SJCRH30 (cell line): ENCODE measurements around the gene ATP5ME. TPM values are rescaled to one million over a fixed set of nuclear protein-coding genes. Genes with fewer than 3 reads are reported as not detected.

Experiments used
- DNase-seq, 2 experiments: peaks; one replicate each; pipeline ENCODE4 v3.0.0-alpha.2; 2015 to 2020
- H3K27ac ChIP-seq: fragments of 250-450 bp; sonication (Bioruptor Pico); 2 replicates; pipeline ENCODE4 v1.5.1; 2020; ENCODE audit warnings: mild to moderate bottlenecking, moderate library complexity
- H3K27me3 ChIP-seq: fragments of 250-450 bp; sonication (Bioruptor Pico); 2 replicates; pipeline ENCODE4 v1.5.1; 2020; ENCODE audit warnings: mild to moderate bottlenecking, moderate library complexity
- H3K36me3 ChIP-seq: fragments of 250-450 bp; sonication (Bioruptor Pico); 2 replicates; pipeline ENCODE4 v1.5.1; 2020; ENCODE audit warnings: mild to moderate bottlenecking, moderate library complexity
- H3K4me1 ChIP-seq: fragments of 250-450 bp; sonication (Bioruptor Pico); 2 replicates; pipeline ENCODE4 v1.5.1; 2020; ENCODE audit warnings: mild to moderate bottlenecking, moderate library complexity
- H3K4me3 ChIP-seq: fragments of 250-450 bp; sonication (Bioruptor Pico); 2 replicates; pipeline ENCODE4 v1.5.1; 2020; ENCODE audit warnings: mild to moderate bottlenecking, moderate library complexity
- H3K9me3 ChIP-seq: fragments of 250-450 bp; sonication (Bioruptor Pico); replicated peaks from 2 replicates; pipeline ENCODE4 v1.5.1; 2020; ENCODE audit warnings: mild to moderate bottlenecking, moderate library complexity
- total RNA-seq: library from RNA; depleted of rRNA; stranded (reverse); fragments of >200 nt; shearing (Covaris generic); gene quantifications from 2 replicates; pipeline ENCODE4 v1.2.3, GENCODE V29; 2014

ATP5ME gene
- total RNA-seq, 1 experiment from 2014 or later, result 338 TPM

GRCh38 chr4:661231-661630, 12.8 kb downstream of the ATP5ME start:
- no peaks in the 10 kb centered on the region for H3K36me3 ChIP-seq
- no peaks in the 10 kb centered on the region for H3K27me3 ChIP-seq
- no peaks in the 10 kb centered on the region for H3K4me1 ChIP-seq
- H3K27ac ChIP-seq, result no peak overlapping the region
- H3K4me3 ChIP-seq, result no peak overlapping the region
- no peak for DNase-seq
- no peaks in the 10 kb centered on the region for H3K9me3 ChIP-seq

DNA sequence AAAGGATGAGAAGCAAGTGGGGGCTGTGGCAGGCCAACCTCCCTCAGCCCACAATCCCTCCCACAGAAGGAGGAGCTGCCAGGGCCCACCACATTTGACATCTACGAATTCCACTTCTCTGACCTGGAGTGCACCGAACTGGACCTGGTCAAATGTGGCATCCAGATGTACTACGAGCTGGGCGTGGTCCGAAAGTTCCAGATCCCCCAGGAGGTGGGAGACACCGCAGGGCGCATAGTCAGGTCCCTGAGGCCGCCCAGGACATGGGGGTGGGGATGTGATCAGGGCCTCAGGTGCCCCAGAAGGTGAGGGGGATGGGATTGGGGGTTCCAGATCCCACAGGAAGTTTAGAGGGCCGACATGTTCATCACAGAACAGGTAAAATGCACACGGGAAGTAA, 13.7 kb downstream of the ATP5ME start:
- DNase-seq, result no peak
- no peak overlapping the region for H3K27ac ChIP-seq
- H3K27me3 ChIP-seq, result no peaks in the 10 kb centered on the region
- no peaks in the 10 kb centered on the region for H3K4me1 ChIP-seq
- no peak overlapping the region for H3K4me3 ChIP-seq
- H3K36me3 ChIP-seq, result no peaks in the 10 kb centered on the region
- no peaks in the 10 kb centered on the region for H3K9me3 ChIP-seq

DNA sequence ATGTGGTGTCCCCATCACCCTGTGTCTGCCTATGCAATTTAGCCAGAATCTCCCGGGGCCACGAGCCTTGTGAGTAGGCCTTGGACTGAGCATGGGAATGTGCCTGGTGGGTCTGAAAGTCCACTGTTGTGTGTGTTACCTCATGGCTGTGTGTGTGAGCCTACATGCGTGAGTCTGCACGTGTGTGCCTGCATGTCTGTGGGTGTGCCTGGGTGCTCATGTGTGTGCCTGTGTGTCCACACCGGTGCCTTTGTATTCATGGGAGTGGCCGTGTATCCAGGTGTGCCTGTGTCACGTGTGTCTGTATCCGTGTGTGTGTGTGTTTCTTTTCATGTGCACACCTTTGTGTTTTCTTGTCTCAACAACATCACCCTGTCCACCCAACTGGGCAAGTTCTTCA, 14.2 kb downstream of the ATP5ME start:
- DNase-seq, result no peak
- no peaks in the 10 kb centered on the region for H3K4me1 ChIP-seq
- H3K9me3 ChIP-seq, result no peaks in the 10 kb centered on the region
- H3K27me3 ChIP-seq, result no peaks in the 10 kb centered on the region
- H3K36me3 ChIP-seq, result no peaks in the 10 kb centered on the region
- no peak overlapping the region for H3K4me3 ChIP-seq
- no peak overlapping the region for H3K27ac ChIP-seq

GRCh38 chr4:658681-659667, 15.1 kb downstream of the ATP5ME start:
- no peak overlapping the region for H3K4me3 ChIP-seq
- DNase-seq, result no peak

DNA sequence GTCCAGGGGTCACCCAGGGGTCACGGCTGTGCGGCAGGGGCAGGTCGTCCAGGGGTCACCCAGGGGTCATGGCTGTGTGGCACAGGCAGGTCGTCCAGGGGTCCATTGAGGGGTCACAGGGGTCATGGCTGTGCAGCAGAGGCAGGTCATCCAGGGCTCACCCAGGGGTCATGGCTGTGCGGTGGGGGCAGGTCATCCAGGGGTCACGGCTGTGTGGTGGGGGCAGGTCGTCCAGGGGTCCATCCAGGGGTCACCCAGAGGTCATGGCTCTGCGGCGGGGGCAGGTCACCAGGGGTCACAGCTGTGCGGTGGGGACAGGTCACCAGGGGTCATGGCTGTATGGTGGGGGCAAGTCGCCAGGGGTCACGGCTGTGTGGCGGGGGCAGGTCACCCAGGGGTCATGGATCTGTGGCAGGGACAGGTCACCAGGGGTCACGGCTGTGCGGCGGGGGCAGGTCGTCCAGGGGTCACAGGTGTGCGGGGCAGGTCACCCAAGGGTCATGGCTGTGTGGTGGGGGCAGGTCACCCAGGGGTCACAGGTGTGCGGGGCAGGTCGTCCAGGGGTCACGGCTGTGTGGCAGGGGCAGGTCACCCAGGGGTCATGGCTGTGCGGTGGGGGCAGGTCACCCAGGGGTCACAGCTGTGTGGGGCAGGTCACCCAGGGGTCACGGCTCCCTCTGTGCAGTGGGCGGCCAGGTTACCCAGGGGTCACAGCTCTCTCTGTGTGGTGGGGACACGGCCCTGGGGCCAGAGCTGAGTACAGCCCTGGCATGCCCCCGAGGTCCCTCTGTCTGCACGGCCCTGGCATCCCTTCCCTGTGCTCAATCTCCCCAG, 16.0 kb downstream of the ATP5ME start:
- H3K36me3 ChIP-seq, result no peaks in the 10 kb centered on the region
- H3K27ac ChIP-seq, result no peak overlapping the region
- H3K4me3 ChIP-seq, result no peak overlapping the region
- H3K9me3 ChIP-seq, result no peaks in the 10 kb centered on the region
- H3K27me3 ChIP-seq, result no peaks in the 10 kb centered on the region
- no peaks in the 10 kb centered on the region for H3K4me1 ChIP-seq
- DNase-seq, result no peak

More at GRCh38 chr4:658681-659667, 15.1 kb downstream of the ATP5ME start:
- Histone ChIP-seq H3K27ac (no peak overlapping the region), H3K9me3 (no peaks in the 10 kb centered on the region), H3K4me1 (no peaks in the 10 kb centered on the region), H3K27me3 (no peaks in the 10 kb centered on the region), H3K36me3 (no peaks in the 10 kb centered on the region)

GRCh38 chr4:657338-657833, 16.7 kb downstream of the ATP5ME start:
- no peak overlapping the region for H3K27ac ChIP-seq
- H3K4me1 ChIP-seq, result no peaks in the 10 kb centered on the region
- H3K9me3 ChIP-seq, result no peaks in the 10 kb centered on the region
- DNase-seq, result no peak
- no peak overlapping the region for H3K4me3 ChIP-seq
- no peaks in the 10 kb centered on the region for H3K36me3 ChIP-seq
- no peaks in the 10 kb centered on the region for H3K27me3 ChIP-seq

- H3K27ac ChIP-seq, result no peak overlapping the region
- no peaks in the 10 kb centered on the region for H3K36me3 ChIP-seq
- H3K27me3 ChIP-seq, result no peaks in the 10 kb centered on the region
- no peak overlapping the region for H3K4me3 ChIP-seq
- no peak for DNase-seq
- H3K4me1 ChIP-seq, result no peaks in the 10 kb centered on the region
- H3K9me3 ChIP-seq, result no peaks in the 10 kb centered on the region
Measured at GRCh38 chr4:656436-657337, 17.4 kb downstream of the ATP5ME start.

DNA sequence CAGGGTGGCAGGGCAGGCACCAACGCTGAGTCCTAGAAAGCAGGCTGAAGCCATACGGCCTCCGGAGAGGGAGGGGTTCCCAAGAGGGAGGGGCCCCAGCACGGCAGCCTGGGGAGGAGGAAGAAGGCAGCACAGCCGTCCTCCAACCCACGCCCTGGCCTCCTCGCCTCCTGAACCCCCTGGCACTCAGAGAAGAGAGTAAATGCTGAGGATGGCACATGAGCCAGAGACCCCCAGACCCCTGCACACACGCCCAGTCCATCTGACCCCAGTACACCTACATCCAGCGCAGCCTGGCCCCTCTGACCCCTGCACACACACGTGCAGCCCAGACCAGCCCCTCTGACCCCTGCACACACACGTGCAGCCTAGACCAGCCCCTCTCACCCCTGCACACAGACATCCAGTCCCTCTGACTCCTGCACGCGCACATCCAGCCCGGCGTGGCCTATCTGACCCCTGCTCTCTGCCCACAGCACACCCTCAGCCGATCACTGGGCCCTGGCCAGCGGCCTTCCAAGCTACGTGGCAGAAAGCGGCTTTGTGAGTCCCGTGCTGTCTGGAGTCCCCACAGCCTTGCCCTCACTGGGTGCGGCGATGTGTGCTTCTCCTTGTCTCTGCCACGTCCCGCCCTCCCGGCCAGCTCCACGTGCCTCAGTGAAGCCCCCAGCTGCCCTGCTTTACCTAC, 18.5 kb downstream of the ATP5ME start:
- no peak overlapping the region for H3K27ac ChIP-seq
- DNase-seq, result no peak
- no peaks in the 10 kb centered on the region for H3K4me1 ChIP-seq
- H3K27me3 ChIP-seq, result no peaks in the 10 kb centered on the region
- no peak overlapping the region for H3K4me3 ChIP-seq
- H3K9me3 ChIP-seq, result no peaks in the 10 kb centered on the region
- no peaks in the 10 kb centered on the region for H3K36me3 ChIP-seq

- Histone ChIP-seq H3K27ac (no peak overlapping the region), H3K4me1 (no peaks in the 10 kb centered on the region), H3K4me3 (no peak overlapping the region), H3K9me3 (no peaks in the 10 kb centered on the region), H3K36me3 (no peaks in the 10 kb centered on the region), H3K27me3 (no peaks in the 10 kb centered on the region)
- no peak for DNase-seq
Measured at GRCh38 chr4:654871-655463, 19.1 kb downstream of the ATP5ME start.

GRCh38 chr4:654503-654845, 19.6 kb downstream of the ATP5ME start:
- H3K9me3 ChIP-seq, result no peaks in the 10 kb centered on the region
- no peaks in the 10 kb centered on the region for H3K4me1 ChIP-seq
- no peaks in the 10 kb centered on the region for H3K36me3 ChIP-seq
- no peaks in the 10 kb centered on the region for H3K27me3 ChIP-seq
- no peak overlapping the region for H3K27ac ChIP-seq
- no peak for DNase-seq
- H3K4me3 ChIP-seq, result no peak overlapping the region

DNA sequence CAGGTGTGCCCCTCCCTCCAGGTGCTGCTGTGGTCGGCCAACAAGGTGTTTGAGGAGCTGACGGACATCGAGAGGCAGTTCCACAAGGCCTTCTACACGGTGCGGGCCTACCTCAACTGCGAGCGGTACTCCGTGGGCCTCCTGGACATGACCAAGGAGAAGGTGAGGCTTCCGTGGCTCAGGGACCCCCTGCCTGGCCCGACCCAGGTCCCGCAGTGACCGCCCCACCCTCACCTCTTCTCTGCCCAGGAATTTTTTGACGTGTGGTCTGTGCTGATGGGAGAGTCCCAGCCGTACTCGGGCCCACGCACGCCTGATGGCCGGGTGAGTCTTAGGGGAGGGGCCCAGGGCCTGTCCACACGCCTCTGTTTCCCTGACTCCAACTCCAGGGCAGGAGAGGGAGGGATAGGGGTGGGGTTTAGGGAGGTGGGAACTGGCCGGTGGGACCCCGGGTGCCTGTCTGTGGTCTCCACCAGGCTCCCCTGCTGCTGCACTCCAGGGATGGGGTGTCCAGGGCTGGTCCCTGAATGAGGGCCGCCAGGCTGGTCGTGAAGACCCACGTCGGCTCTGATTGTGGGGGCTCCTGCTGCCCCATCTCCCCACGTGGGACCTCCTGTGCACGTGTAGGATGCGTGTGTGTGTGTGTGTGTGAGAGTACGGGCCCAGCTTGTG, 20.1 kb downstream of the ATP5ME start:
- no peak for DNase-seq
- H3K4me1 ChIP-seq, result no peaks in the 10 kb centered on the region; the same call in 1 of the 2 replicates
- H3K27me3 ChIP-seq, result no peaks in the 10 kb centered on the region
- H3K36me3 ChIP-seq, result no peaks in the 10 kb centered on the region
- H3K9me3 ChIP-seq, result no peaks in the 10 kb centered on the region
- no peak overlapping the region for H3K4me3 ChIP-seq
- H3K27ac ChIP-seq, result no peak overlapping the region

GRCh38 chr4:653080-653821, 20.8 kb downstream of the ATP5ME start:
- peaks cover under 1% of the 10 kb centered on the region; the same call in 1 of the 2 replicates for H3K4me1 ChIP-seq
- H3K27me3 ChIP-seq, result no peaks in the 10 kb centered on the region
- H3K27ac ChIP-seq, result no peak overlapping the region
- no peak overlapping the region for H3K4me3 ChIP-seq
- H3K36me3 ChIP-seq, result no peaks in the 10 kb centered on the region
- no peaks in the 10 kb centered on the region for H3K9me3 ChIP-seq
- no peak for DNase-seq
